ENCODE measurements around the gene IRX4. TPM values are rescaled to one million over a fixed set of nuclear protein-coding genes. Genes with fewer than 3 reads are reported as not detected.

The IRX4 gene
- total RNA-seq, 1 donor, result not detected

DNA sequence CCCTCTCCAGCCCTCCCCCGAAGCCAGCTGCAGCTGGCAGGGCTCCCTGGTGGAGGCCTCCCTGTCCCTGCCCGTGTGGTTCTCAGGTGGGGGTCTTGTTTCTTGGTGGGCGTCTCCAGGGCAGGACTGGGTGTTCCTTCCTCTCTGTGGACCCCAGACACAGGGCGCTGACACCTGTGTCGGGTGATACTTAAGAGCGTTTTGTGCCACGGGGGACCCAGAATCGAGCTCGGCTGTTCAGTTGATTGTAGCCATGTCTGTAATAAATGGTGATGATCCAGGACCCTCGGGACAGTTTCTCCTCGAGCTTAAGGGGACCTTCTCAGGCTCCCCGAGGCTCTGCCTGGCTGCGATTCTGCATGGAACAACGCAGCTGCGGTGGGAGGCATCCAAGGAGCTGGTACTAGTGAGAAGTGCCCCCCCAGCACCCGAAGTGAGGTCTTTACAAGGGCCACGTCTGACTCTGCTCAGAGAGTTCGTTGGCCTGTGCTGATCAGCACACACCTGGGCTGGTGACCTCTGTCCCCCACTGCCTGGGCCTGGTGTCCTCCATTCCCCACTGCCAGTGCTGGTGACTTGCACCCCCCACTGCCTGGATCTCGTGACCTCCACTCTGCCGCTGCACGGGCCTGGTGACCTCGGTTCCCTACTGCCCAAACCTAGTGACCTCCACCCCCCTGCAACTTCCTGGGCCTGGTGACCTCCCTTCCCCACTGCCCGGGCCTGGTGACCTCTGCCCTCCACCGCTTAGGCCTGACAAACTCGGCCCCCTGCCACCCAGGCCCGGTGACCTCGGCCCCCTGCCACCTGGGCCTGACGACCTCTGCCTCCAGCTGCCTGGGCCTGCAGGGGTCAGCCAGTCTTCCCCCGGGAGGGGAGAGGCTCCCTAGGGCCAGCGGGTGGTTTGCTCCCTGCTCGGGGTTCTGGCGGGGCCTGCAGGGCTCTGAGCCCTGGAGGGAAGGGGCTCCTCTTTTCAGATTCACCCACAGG is 45.5 kb downstream of the IRX4 start:
- no peaks in the 10 kb centered on the region for H3K4me1 ChIP-seq (ENCODE audit: insufficient read depth, low read length)
- no peaks in the 10 kb centered on the region for H3K27me3 ChIP-seq (ENCODE audit: insufficient read depth, low read length)
- no peaks in the 10 kb centered on the region for H3K9me3 ChIP-seq (ENCODE audit: low read depth, low read length)
- no peak overlapping the region for H3K4me3 ChIP-seq (ENCODE audit: low read length)

- no peak overlapping the region for H3K4me3 ChIP-seq (ENCODE audit: low read length)
- no peaks in the 10 kb centered on the region for H3K27me3 ChIP-seq (ENCODE audit: insufficient read depth, low read length)
- H3K9me3 ChIP-seq (ENCODE audit: low read depth, low read length), result no peaks in the 10 kb centered on the region
- H3K4me1 ChIP-seq (ENCODE audit: insufficient read depth, low read length), result no peaks in the 10 kb centered on the region
Measured at GRCh38 chr5:1836176-1836890, 46.4 kb downstream of the IRX4 start.

DNA sequence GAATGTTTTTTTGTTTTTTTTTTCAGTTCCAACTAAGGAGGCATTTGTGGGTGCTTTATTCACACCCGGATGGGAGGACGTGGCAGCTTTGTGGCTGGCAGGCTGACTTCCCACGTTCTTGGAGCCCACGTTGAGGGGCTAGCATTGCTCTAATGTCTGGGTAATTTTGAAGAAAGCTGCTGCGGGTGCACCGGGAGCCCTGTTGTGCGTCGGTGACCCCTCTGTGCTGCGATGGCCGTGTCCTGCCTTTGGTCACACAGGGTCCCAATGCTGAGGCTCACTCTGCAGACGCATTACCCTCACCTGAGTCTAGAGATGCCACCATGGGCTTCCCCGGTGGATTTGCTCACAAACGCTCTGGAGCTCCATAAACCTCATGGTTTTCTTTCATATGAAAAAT is 47.3 kb downstream of the IRX4 start:
- Histone ChIP-seq H3K27me3 (ENCODE audit: insufficient read depth, low read length) (no peaks in the 10 kb centered on the region), H3K4me3 (ENCODE audit: low read length) (no peak overlapping the region), H3K9me3 (ENCODE audit: low read depth, low read length) (no peaks in the 10 kb centered on the region), H3K4me1 (ENCODE audit: insufficient read depth, low read length) (no peaks in the 10 kb centered on the region)

- Histone ChIP-seq H3K4me3 (ENCODE audit: low read length) (no peak overlapping the region), H3K4me1 (ENCODE audit: insufficient read depth, low read length) (no peaks in the 10 kb centered on the region), H3K9me3 (ENCODE audit: low read depth, low read length) (no peaks in the 10 kb centered on the region), H3K27me3 (ENCODE audit: insufficient read depth, low read length) (no peaks in the 10 kb centered on the region)
Measured at GRCh38 chr5:1834721-1835429, 47.9 kb downstream of the IRX4 start.

- Histone ChIP-seq H3K4me3 (ENCODE audit: low read length) (no peak overlapping the region), H3K9me3 (ENCODE audit: low read depth, low read length) (no peaks in the 10 kb centered on the region), H3K27me3 (ENCODE audit: insufficient read depth, low read length) (no peaks in the 10 kb centered on the region), H3K4me1 (ENCODE audit: insufficient read depth, low read length) (no peaks in the 10 kb centered on the region)
Measured at GRCh38 chr5:1834022-1834551, 48.6 kb downstream of the IRX4 start.

GRCh38 chr5:1833264-1834021 is 49.3 kb downstream of the IRX4 start:
- no peaks in the 10 kb centered on the region for H3K4me1 ChIP-seq (ENCODE audit: insufficient read depth, low read length)
- no peak overlapping the region for H3K4me3 ChIP-seq (ENCODE audit: low read length)
- no peaks in the 10 kb centered on the region for H3K27me3 ChIP-seq (ENCODE audit: insufficient read depth, low read length)
- no peaks in the 10 kb centered on the region for H3K9me3 ChIP-seq (ENCODE audit: low read depth, low read length)

DNA sequence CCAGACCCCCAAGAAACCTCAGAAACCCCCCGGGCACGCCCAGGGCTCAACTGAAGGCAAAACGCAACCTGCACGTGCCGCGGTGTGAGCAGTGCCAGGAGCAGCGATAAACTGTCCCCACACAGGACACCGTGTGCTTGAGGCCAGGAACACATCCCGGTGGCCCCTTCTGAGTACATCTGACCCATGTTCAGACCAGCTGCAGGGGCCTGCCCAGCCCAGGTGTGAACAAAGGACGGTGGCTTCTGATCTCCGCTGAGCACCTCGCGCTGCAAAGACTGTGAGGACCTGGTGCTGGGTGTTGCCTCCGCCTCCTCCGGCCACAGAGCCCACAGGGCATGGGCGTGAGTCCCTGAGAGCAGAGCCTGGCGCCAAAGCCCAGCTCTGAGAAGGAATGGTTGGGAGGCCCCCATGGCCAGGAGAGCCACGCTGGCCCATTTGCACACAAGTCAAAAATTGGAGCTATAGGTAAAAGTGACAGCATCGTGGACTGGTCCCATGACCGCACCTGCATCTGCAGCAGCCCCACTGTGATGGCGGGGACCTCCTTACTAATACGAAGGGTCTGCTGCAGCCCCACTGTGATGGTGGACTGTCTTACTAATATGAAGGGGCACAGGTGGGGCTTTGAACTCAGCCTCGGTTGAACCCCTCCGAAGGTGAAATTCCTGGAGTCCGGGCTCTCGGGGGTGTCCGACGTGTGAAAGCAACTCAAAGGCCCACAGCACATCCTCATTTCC is 50.0 kb downstream of the IRX4 start:
- H3K27me3 ChIP-seq (ENCODE audit: insufficient read depth, low read length), result no peaks in the 10 kb centered on the region
- H3K4me1 ChIP-seq (ENCODE audit: insufficient read depth, low read length), result no peaks in the 10 kb centered on the region
- H3K4me3 ChIP-seq (ENCODE audit: low read length), result no peak overlapping the region
- H3K9me3 ChIP-seq (ENCODE audit: low read depth, low read length), result no peaks in the 10 kb centered on the region

- Histone ChIP-seq H3K27me3 (ENCODE audit: insufficient read depth, low read length) (no peaks in the 10 kb centered on the region), H3K4me3 (ENCODE audit: low read length) (no peak overlapping the region), H3K4me1 (ENCODE audit: insufficient read depth, low read length) (no peaks in the 10 kb centered on the region), H3K9me3 (ENCODE audit: low read depth, low read length) (no peaks in the 10 kb centered on the region)
Measured at GRCh38 chr5:1831677-1832313, 50.9 kb downstream of the IRX4 start.

DNA sequence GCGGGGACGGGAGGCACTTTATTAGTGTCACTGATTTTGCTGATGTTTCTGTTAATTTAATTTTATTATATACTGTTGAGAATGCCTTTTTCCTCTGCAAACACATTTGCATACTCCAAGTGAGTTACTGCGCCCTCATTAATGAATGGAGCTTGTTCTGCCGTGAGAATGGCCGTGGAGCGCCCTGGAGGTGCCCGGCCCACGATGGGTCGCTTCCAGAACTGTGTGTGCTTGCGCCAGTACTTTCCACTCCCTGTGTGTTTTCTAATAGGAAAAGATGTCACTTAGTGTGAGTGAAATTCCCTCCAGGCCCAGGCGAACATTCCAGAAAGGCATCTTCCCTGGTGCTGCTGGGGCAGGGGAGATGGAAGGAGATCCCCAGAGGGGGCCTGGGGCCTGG is 51.5 kb downstream of the IRX4 start:
- Histone ChIP-seq H3K4me1 (ENCODE audit: insufficient read depth, low read length) (no peaks in the 10 kb centered on the region), H3K4me3 (ENCODE audit: low read length) (no peak overlapping the region), H3K9me3 (ENCODE audit: low read depth, low read length) (no peaks in the 10 kb centered on the region), H3K27me3 (ENCODE audit: insufficient read depth, low read length) (no peaks in the 10 kb centered on the region)

GRCh38 chr5:1830571-1831228 is 52.0 kb downstream of the IRX4 start:
- Histone ChIP-seq H3K27me3 (ENCODE audit: insufficient read depth, low read length) (no peaks in the 10 kb centered on the region), H3K4me1 (ENCODE audit: insufficient read depth, low read length) (no peaks in the 10 kb centered on the region), H3K9me3 (ENCODE audit: low read depth, low read length) (no peaks in the 10 kb centered on the region), H3K4me3 (ENCODE audit: low read length) (no peak overlapping the region)

DNA sequence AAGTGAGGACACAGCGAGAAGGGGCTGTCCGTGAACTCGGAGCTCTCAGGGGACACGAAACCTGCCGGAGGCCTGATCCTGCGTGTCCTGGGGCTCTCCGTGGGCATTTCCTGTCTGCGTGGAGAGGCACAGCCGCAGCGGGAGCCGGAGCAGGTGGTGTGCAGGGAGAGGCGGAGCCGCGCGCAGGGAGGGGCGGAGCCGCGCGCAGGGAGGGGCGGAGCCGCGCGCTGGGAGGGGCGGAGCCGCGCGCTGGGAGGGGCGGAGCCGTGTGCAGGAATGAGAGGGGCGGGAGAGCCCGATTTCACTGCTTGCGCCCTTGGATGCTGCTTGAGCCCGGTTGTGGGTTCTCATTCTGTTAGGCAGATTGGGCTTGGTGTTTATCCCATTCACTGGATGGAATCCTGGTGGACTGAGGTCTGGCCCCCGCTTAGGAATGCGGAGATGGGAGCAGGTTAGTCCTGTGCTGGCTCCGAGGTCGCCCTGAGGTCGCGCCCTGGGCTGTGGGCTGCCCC is 54.8 kb downstream of the IRX4 start:
- Histone ChIP-seq H3K27me3 (ENCODE audit: insufficient read depth, low read length) (no peaks in the 10 kb centered on the region), H3K4me3 (ENCODE audit: low read length) (no peak overlapping the region), H3K4me1 (ENCODE audit: insufficient read depth, low read length) (no peaks in the 10 kb centered on the region), H3K9me3 (ENCODE audit: low read depth, low read length) (no peaks in the 10 kb centered on the region)

All from mononuclear cell (primary cell).